Midbrain (tissue), 1 donor: Measurements from ENCODE around the gene AATK.
"Not testable (repeated sequence)": the region's sequence is repeated elsewhere in the genome, so short reads cannot be mapped to it uniquely, and the experiment has no call there.

Experiments used
- DNase-seq: peaks from one replicate; lab custom pipeline; 2025; lab: John Stamatoyannopoulos, UW

AATK gene

DNA sequence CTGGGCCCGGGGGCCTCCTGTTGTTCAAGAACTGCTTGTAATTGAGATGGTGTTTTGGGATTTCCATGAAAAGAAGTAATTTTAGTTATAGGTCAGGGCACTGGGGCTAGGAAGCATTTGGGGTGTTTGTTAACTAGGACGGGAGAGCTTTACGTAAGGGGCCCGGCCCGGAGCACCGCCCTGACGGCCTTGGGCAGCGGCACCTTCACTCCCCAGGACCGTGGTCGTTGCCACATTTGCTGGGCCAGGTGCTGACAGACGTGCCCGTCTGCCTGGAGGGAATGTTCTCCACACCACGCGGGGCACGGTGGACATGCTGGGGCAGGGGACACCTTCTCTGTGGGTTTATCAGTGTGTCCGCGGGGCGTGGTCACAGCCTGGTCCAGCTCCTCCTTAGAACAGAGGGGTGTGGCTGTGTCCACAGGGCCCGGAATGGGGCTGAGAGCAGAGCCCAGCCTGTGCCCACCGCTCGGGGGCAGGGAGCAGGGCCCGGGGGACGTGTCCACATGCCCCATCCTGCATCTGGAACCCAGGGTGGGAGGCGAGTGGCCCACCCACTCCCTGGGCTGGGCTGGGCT is 73.4 kb downstream of the AATK start:
- DNase-seq = no peak

GRCh38 chr17:81091774-81092517 is 74.1 kb downstream of the AATK start:
- no peak for DNase-seq

GRCh38 chr17:81091154-81091553 is 74.9 kb downstream of the AATK start:
- DNase-seq = no peak

DNA sequence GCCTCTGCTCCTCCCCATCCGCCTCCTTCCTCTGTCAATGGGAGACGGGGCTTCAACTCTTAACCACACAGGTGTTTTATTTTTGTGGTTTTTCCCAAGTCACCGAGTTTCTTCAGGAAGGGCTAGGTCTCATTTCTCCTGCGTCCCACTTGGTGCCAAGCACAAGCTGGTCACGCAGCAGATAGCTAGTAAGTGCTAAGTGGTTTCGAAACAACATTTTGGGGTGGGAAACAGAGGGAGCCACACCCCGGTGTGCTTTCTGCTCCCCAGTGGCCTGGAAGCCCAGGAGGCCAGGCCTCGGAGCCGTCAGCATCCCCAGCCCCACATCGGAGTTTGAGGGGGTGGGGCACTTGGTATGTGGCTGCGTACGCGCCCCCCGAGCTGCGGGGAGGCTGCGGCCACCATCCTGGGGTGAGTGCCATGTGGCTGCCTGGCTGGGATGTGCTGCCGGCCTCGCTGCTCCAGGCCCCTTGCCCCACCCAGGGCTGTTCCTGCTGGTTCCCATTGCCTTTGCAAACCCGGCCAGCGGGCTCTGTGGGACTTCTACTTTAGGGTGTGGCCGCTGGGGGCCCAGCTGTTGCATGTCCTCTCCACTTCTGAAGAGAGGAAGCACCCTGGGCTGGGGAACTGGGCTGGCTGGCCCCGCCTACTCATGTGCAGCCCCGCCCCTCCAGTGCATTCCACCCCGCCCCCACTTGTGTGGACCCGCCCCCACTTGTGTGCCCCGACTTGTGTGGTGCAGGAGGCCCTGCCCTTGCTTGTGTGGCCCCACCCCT is 75.5 kb downstream of the AATK start:
- DNase-seq = no peak

DNA sequence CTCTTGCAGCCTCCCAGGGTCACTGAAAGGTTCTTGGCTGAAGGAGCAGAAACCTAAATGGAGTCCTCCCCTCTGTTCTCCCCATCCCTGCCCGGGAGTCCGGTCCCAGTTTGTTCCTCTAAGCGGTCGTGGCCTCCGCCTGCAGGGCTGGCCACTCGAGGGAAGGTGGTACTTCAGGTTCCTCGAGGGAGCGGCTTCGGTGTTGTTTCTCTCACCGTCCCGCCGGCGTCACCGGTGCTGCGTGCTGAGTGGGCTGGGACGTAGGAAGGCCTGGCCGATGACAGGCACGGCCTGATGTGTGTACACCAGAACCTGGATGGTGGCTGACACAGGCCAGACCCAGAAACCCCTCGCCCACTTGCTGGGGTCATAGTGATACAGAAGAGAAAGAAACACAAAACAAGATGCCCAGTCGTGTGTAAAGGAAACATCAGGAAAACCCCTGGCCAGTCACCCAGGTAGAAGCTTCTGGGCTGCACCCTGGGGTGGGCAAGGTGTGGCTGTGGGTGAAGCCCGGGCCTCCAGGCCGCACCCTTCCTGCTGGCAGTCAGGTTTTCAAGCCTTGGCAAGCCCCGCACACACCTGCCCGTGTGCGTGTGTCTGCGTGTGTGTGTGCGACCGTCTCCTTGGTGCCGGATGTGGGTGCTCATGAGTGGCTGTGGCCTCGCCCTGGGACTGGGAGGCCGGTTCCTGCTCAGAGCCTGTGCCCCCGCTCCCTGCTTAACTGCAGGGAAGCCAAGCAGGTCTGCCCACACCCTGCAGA is 79.1 kb downstream of the AATK start:
- no peak for DNase-seq

DNA sequence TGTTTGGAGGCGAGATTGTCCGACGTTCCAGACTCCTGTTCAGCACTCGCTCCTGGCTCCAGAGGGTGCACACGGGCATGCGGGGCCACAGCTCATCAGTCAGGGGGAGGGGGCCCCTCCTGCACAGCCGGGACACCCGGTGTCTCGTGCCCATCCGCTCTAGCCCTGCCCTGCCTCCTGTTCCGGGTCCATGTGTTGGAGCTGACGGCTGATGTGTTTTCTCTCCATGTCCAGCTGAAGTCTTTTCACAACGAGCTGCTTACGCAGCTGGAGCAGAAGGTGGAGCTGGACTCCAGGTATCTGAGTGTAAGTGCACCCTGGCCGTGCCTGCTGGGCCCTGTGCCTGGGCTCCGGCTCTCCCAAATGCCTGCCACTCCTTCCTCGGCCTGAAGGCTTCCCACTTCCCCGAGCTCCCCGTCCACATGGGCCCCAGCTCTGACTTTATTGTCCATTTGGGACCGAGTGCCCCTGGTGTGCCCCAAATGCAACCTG is 80.6 kb downstream of the AATK start:
- no peak for DNase-seq

DNA sequence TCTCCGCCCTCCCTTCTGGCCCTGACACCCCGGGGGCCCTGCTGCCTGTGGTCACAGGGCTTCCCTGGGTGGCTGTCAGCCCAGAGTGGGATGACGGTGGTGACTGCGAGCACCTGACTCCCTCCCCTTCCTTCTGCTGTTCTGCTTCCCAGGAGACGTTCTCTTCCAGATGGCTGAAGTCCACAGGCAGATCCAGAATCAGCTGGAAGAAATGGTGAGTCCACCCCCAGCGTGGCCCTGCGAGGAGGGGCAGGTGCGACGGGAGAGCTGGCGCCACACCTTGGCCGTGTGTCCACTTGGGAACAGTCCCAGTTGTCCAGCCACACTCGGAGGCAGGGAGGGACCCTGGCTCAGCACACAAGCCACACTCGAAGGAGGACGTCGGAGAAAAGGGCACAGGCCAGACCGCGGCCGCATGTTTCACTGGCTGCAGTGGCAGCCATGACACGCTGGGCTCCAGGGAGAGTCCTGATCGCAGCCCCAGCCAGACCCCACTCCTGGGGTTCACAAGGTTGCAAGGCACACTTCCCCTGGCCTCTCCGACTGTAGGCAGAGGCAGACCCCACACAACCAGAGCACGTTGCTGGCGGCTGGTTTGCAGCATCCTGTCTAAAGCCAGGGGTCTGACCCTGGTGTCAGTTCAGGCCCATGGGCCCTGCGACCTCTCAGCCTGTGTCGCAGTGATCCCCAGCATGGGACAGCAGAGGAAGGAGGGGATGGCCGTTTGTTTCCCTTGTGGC is 81.2 kb downstream of the AATK start:
- peak; percentile 68 for DNase-seq

- DNase-seq = no peak
Observed at GRCh38 chr17:81083125-81083765, 82.8 kb downstream of the AATK start.

GRCh38 chr17:81082177-81083073 is 83.6 kb downstream of the AATK start:
- DNase-seq = no peak

- no peak for DNase-seq
Observed at GRCh38 chr17:81081222-81082176, 84.5 kb downstream of the AATK start.

- DNase-seq = no peak
Observed at GRCh38 chr17:81080019-81080418, 86.0 kb downstream of the AATK start.

- not testable (repeated sequence) for DNase-seq
Observed at GRCh38 chr17:81078026-81078913, 87.8 kb downstream of the AATK start.

DNA sequence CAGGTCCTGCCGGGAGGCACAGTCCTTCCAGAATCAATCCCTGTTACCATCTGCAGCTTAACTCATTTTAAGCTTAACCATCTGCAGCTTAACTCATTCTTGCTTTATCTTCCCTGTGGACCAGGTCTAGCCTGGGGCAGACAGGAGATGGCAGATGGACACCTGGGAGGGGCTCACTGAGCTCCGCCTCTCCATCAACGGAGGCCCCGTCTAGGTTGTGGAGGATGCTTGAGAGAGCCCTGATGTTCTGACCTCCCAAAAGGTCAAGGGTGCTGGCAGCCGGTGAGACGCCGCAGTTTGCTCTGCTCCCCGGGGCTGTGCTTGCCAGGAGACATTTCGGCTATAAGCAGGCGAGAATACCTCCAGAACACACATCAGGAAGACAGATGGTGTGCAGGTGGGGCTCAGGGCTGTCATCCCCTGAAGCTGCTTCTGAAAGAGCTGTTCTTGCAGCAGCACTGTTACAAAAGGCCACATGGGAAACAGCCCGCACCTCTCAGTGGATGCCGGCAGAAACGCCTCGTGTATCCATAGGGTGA is 89.8 kb downstream of the AATK start:
- no peak for DNase-seq

GRCh38 chr17:81075307-81075706 is 90.7 kb downstream of the AATK start:
- DNase-seq = no peak

- DNase-seq = no peak
Observed at GRCh38 chr17:81074875-81075274, 91.1 kb downstream of the AATK start.

DNA sequence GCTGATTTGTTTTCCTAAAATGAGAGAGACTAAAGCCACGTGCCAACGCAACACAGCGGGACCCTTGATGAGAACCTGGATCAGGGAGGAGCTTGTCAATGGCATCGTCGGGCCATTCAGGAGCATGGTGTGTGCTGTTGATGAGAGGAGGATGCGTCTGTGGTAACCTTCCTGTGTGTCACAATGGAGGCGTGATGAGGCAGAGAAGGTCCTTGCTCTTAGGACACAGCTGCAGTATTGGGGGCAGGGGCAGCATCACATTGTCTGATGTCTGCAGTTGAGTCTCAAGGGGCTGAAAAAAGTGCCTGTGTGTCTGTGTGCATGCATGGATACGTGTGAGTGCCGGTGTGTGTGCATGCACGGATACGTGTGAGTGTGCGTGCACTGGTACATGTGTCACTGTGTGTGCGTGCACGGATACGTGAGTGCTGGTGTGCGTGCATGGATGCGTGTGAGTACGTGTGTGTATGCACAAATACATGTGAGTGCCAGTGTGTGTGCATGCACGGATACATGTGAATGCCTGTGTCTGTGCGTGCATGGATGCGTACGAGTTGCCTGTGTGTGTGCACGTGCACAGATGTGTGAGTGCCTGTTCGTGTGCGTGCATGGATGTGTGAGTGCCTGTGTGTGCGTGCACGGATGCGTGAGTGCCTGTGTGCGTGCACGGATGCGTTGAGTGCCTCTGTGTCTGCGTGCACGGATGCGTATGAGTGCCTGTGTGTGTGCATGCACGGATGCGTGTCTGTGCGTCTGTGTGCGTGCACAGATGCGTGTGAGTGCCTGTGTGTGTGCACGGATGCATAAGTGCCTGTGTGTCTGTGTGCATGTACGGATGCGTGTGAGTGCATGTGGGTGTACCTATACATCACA is 91.8 kb downstream of the AATK start:
- DNase-seq = no peak
